Natural killer cell treated with Interleukin-12 subunit alpha and Interleukin-12 subunit beta and Interleukin-15 and Interleukin-18, amount 100 ng/mL, for 72 hours (primary cell): ENCODE data around the gene PIM3. TPM values are rescaled to one million over a fixed set of nuclear protein-coding genes. Genes with fewer than 3 reads are reported as not detected.

Experiments used
- ATAC-seq, 2 donors: fragments of 150-1000 bp; cut with Tn5 transposase in 1 of 2; sonication (Bioruptor Pico), chemical (Tn5 transposase) in 1 of 2; 2 replicates each; pipeline ENCODE4 v1.10.0; 2021
- DNase-seq: peaks from one replicate; pipeline ENCODE4 v3.0.0; 2022; ENCODE audit warnings: low spot score
- H3K27ac Mint-ChIP-seq, 2 donors: 1 replicate in 1 of 2; 2 replicates in 1 of 2; pipeline ENCODE4 v1.8.0; 2022; ENCODE audit warnings: mixed read lengths in 2 of 2, mild to moderate bottlenecking in 1 of 2, moderate library complexity in 1 of 2
- H3K27me3 Mint-ChIP-seq, 2 donors: 1 replicate in 1 of 2; 2 replicates in 1 of 2; pipeline ENCODE4 v1.8.0; 2022; ENCODE audit warnings: mixed read lengths in 2 of 2
- H3K36me3 Mint-ChIP-seq: one replicate; pipeline ENCODE4 v1.8.0; 2022; ENCODE audit warnings: mixed read lengths
- H3K4me1 Mint-ChIP-seq, 2 donors: 1 replicate in 1 of 2; 2 replicates in 1 of 2; pipeline ENCODE4 v1.8.0; 2022; ENCODE audit warnings: low read depth in 2 of 2, mixed read lengths in 2 of 2, mild to moderate bottlenecking in 1 of 2
- H3K4me3 Mint-ChIP-seq: one replicate; pipeline ENCODE4 v1.8.0; 2022; ENCODE audit warnings: mixed read lengths
- H3K9me3 Mint-ChIP-seq: 2 replicates; pipeline ENCODE4 v1.8.0; 2022; ENCODE audit warnings: mixed read lengths
- total RNA-seq, 2 donors: library from RNA; stranded (reverse); gene quantifications; one replicate each; pipeline ENCODE4 v1.2.3, GENCODE V29; 2022

The PIM3 gene
- total RNA-seq, 2 donors from 2014 or later, result 78.5 to 115 TPM

DNA sequence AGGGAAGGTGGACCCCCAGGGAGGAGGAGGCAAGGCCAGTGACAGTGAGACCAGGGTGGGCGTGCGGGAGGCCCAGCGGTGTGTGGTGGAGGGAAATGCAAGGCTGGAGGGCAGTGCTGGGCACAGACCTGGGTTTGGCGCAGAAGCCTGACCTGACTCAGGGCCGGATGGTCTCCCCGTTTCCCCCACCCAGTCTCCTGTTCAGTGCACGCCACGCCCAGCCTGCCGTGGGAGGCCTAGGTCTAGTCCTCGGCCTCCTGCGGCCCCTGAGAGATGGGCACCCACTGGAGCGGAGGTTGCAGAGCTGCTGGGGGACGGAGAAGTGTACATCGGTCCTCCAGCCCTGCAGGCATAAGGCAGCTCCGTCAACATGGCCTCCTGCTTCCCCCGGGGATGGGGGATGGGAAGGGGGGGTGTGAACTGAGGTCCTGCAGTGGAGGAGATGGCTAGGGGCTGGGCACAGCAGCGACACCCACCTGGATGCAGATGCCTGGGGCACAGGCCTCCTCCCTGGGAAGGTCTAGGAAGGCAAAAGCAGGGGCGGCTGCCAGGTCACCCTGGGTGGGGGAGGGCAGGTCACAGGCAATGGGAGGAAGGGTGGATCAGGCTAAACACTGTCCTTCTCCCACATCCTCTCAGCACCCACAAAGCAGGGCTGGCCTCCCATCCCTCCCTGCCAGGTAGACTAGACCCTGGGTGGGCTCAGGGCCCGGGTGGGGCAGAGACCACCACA lies 36.1 kb downstream of the PIM3 start:
- no peak overlapping the region for H3K27ac Mint-ChIP-seq
- DNase-seq (no peak), ATAC-seq (no peak)
- H3K9me3 Mint-ChIP-seq, result no peaks in the 10 kb centered on the region
- no peak overlapping the region for H3K4me3 Mint-ChIP-seq
- H3K4me1 Mint-ChIP-seq, result peaks cover 7 to 8% of the 10 kb centered on the region in 2 donors
- H3K27me3 Mint-ChIP-seq, result peaks cover 0 to 5% of the 10 kb centered on the region in 2 donors
- H3K36me3 Mint-ChIP-seq, result no peaks in the 10 kb centered on the region

DNA sequence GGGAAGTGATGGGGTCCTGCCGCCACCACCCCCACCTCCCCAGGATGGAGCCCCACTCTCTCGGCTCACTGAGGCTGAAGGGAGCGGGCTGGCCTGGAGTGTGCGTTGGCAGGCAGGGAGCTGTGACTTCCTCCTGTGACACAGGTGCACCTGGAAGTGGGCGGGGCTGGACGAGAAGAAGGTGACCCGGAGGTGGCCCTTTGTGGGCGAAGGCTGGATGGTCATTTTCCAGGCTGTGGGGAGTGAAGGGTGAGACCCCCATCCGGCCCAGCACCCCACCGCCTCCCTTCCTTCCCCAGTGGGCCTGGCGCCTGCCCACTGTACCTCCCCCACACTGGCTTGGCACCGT lies 36.7 kb downstream of the PIM3 start:
- no peak for DNase-seq
- no peak overlapping the region for H3K27ac Mint-ChIP-seq

GRCh38 chr22:49997932-49998717 lies 37.6 kb downstream of the PIM3 start:
- Mint-ChIP-seq H3K27me3 (peaks cover 0 to 5% of the 10 kb centered on the region in 2 donors), H3K4me3 (peak overlapping the region; percentile 26), H3K27ac (no peak overlapping the region), H3K9me3 (no peaks in the 10 kb centered on the region), H3K36me3 (no peaks in the 10 kb centered on the region), H3K4me1 (peaks cover 7 to 8% of the 10 kb centered on the region in 2 donors)
- no peak for ATAC-seq
- no peak for DNase-seq

More for the DNA sequence above, 36.7 kb downstream of the PIM3 start:
- H3K4me3 Mint-ChIP-seq, result no peak overlapping the region
- H3K36me3 Mint-ChIP-seq, result no peaks in the 10 kb centered on the region
- H3K27me3 Mint-ChIP-seq, result peaks cover 0 to 5% of the 10 kb centered on the region in 2 donors
- no peaks in the 10 kb centered on the region for H3K9me3 Mint-ChIP-seq
- no peak for ATAC-seq
- H3K4me1 Mint-ChIP-seq, result peaks cover 7 to 8% of the 10 kb centered on the region in 2 donors

GRCh38 chr22:49998718-49999062 lies 38.1 kb downstream of the PIM3 start:
- peaks cover 5 to 7% of the 10 kb centered on the region in 2 donors for H3K4me1 Mint-ChIP-seq
- DNase-seq, result no peak
- H3K27me3 Mint-ChIP-seq, result peaks cover 3 to 4% of the 10 kb centered on the region in 2 donors
- peak overlapping the region; percentile 26 for H3K4me3 Mint-ChIP-seq
- no peak for ATAC-seq
- no peaks in the 10 kb centered on the region for H3K36me3 Mint-ChIP-seq
- no peak overlapping the region for H3K27ac Mint-ChIP-seq
- H3K9me3 Mint-ChIP-seq, result no peaks in the 10 kb centered on the region

DNA sequence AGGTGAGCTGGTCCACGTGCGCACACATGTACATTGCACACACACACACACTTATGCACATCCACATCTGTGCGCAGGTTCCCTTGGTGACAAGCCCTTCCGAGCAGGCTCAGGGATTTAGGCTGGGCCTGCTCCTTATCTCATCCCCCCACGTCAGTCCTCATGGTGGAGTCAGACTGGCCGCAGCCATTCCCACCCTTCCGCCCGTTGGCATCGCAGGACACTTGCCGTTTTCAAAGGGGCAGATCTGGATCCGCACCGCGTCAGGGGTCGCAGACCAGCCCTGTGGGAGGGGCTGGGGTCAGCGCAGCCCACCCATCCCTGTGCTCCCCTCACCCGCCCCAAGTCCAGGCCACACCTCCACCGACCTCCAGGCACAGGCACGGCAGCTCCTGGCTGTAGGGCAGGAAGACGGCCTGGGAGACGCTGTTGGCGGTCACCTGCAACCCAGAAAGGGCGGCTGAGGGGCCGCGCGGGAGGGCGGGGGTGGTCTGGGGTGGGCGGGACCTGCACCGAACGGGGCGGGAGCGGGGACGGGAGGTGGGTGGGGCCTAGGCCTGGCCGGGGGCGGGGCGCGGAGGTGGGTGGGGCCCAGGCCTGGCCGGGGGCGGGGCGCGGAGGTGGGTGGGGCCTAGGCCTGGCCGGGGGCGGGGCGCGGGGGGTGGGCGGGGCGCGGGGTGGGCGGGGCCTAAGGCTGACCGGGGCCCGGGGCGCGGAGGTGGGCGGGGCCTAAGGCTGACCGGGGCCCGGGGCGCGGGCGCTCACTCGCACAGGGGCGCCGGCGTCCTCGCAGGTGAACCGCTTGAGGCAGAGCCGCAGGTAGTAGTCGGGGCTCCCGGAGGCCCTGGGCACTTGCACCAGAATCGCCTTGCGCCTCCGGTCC lies 38.7 kb downstream of the PIM3 start:
- DNase-seq (no peak), ATAC-seq (peak; percentile 59 to 78)
- H3K27ac Mint-ChIP-seq, result no peak overlapping the region
- peaks cover 5 to 7% of the 10 kb centered on the region in 2 donors for H3K4me1 Mint-ChIP-seq
- peaks cover 5 to 7% of the 10 kb centered on the region in 2 donors for H3K27me3 Mint-ChIP-seq
- no peaks in the 10 kb centered on the region for H3K36me3 Mint-ChIP-seq
- H3K4me3 Mint-ChIP-seq, result no peak overlapping the region
- no peaks in the 10 kb centered on the region for H3K9me3 Mint-ChIP-seq

- Mint-ChIP-seq H3K27ac (no peak overlapping the region), H3K27me3 (peaks cover 6 to 7% of the 10 kb centered on the region in 2 donors), H3K4me3 (no peak overlapping the region), H3K36me3 (no peaks in the 10 kb centered on the region), H3K9me3 (no peaks in the 10 kb centered on the region), H3K4me1 (peaks cover 5 to 7% of the 10 kb centered on the region in 2 donors)
- ATAC-seq (no peak), DNase-seq (no peak)
Observed at GRCh38 chr22:49999946-50000586, 39.5 kb downstream of the PIM3 start.

DNA sequence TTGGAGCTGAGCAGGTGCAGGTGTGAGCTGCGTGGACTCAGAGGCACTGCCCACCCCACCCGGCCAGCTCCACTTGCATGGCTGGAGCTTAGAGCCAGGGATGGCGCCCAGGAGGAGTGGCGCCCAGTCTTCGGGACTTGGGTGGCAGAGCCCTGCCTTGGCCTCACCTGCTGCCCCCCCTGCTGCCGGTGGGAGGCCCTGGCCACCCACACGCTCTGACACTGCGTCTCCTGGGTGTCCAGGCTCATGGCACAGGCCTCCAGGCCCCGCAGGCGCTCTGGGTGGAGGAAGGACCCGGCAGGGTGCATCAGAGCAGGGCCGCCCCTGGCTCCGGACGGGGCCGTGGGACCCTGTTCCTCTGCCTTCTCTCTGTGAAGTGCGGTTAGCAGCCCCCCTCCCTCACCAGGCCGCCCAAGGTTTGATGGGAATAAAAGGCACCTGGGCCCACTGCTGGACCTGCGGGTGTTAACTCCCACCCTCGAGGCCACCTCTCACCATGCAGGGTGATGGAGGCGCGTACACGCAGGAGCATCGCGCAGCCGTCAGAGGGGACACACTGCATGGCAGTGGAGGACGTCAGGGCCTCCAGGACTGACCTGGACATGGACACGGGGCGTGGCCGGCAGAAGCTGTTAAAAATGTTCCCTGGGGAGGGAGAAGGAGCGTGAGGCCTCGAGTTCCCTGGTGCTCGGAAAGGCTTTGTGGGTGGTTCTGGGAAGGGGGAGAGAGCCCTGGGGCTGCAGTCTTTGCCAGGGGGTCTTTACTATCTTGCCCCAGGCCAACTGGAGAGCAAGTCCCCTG lies 40.2 kb downstream of the PIM3 start:
- H3K9me3 Mint-ChIP-seq, result no peaks in the 10 kb centered on the region
- H3K36me3 Mint-ChIP-seq, result no peaks in the 10 kb centered on the region
- no peak for DNase-seq
- no peak for ATAC-seq
- H3K4me1 Mint-ChIP-seq, result peaks cover 5 to 7% of the 10 kb centered on the region in 2 donors
- H3K4me3 Mint-ChIP-seq, result no peak overlapping the region
- H3K27me3 Mint-ChIP-seq, result peaks cover 7 to 8% of the 10 kb centered on the region in 2 donors
- H3K27ac Mint-ChIP-seq, result no peak overlapping the region

DNA sequence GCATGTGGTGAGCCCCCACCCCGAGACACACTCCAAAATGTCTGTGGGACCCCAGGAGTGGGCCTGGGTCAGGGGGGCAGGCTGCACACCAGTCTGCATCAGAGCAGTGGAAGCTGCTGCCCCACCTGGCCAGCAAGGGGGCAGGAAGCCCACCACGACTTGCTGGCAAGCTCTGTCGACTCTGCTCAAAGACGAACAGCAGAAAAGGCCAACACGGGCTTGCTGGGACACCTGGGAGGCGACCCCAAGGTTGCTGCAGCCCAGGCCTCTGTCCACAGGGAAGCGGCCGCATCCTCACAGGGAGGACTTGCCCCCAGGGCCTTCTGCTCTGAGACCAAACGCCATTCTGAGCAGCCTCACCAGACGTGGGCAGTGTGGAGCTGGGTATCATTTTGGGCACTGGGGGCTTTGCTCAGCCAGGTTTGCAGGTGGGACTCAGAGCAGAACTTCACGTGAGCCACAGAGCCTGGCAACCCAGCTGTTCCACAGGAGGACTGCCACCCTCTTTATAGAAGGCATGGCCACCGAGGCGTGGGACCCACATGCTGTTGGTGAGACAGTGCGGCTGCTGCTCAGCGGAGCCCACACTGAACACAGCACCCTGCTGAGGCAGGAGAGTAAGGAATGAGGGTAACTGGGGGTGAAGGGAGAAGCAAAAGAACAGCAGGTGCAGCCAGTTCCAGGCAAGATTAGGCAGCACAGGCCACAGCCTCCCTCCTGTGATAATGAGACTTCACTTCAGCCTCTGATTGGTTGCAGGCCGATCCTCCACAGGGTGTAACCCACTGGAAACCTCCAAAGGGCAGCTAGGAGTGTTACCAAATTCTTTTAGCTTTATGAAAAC lies 41.0 kb downstream of the PIM3 start:
- Mint-ChIP-seq H3K4me3 (no peak overlapping the region), H3K4me1 (peaks cover 5 to 7% of the 10 kb centered on the region in 2 donors), H3K9me3 (no peaks in the 10 kb centered on the region), H3K27ac (no peak overlapping the region), H3K36me3 (no peaks in the 10 kb centered on the region), H3K27me3 (peaks cover 7 to 8% of the 10 kb centered on the region in 2 donors)
- DNase-seq (no peak), ATAC-seq (no peak)

DNA sequence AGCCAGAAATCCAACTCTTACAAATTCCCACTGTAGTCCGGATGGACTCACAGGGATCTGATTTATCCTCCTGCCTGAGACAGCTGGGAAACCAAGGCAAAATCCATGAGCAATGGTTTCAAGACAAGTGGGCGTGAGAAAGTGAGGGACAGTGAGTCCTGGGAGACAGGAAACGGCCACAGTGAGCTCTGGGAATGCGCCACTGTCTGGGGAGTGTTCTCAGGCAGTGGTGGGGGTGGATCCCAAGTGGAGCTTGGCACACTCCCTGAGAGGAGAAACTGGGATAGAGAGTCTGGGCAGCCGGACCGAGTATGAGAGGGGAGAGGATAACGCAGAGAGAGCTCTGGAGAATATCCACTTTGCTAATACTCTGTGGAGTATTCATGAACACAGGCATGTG lies 42.2 kb downstream of the PIM3 start:
- H3K4me1 Mint-ChIP-seq, result peaks cover 5 to 7% of the 10 kb centered on the region in 2 donors
- H3K4me3 Mint-ChIP-seq, result no peak overlapping the region

GRCh38 chr22:50004918-50005317 lies 44.3 kb downstream of the PIM3 start:
- no peaks in the 10 kb centered on the region for H3K9me3 Mint-ChIP-seq
- ATAC-seq (no peak), DNase-seq (no peak)
- H3K27ac Mint-ChIP-seq, result no peak overlapping the region
- H3K4me3 Mint-ChIP-seq, result no peak overlapping the region
- H3K4me1 Mint-ChIP-seq, result no peaks in the 10 kb centered on the region
- H3K27me3 Mint-ChIP-seq, result peaks cover 7 to 8% of the 10 kb centered on the region in 2 donors
- no peaks in the 10 kb centered on the region for H3K36me3 Mint-ChIP-seq

More for the DNA sequence above, 42.2 kb downstream of the PIM3 start:
- ATAC-seq, result no peak
- no peaks in the 10 kb centered on the region for H3K9me3 Mint-ChIP-seq
- peaks cover 7 to 8% of the 10 kb centered on the region in 2 donors for H3K27me3 Mint-ChIP-seq
- no peak overlapping the region for H3K27ac Mint-ChIP-seq
- H3K36me3 Mint-ChIP-seq, result no peaks in the 10 kb centered on the region
- DNase-seq, result no peak

DNA sequence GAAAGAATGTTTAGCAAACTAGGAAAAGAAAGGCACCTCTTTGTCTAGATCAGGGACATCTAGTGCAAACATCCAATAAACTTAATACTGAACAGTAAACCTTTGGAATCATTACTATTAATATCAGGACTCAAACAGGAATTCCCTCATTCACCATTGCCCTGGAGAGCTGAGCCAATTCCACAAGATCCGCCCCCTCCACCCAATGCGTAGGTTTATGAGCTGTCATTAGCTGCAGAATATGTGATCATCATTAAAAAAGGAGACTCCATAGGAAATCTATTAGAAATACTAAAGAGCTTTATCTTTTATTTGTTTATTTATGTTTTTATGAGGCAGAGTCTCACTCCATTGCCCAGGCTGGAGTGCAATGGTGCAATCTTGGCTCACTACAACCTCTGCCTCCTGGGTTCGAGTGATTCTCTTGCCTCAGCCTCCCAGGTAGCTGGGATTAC lies 46.5 kb downstream of the PIM3 start:
- Mint-ChIP-seq H3K9me3 (no peaks in the 10 kb centered on the region), H3K27ac (no peak overlapping the region), H3K4me1 (peaks cover 0 to 9% of the 10 kb centered on the region in 2 donors), H3K4me3 (no peak overlapping the region), H3K36me3 (no peaks in the 10 kb centered on the region), H3K27me3 (peaks cover 17% of the 10 kb centered on the region in 2 donors)
- no peak for DNase-seq
- no peak for ATAC-seq
